Stimulated activated CD8-positive, alpha-beta memory T cell treated with anti-CD3 and anti-CD28 coated beads, Interleukin-15, amount 100 ng/mL, for 48 hours (primary cell): ENCODE data around the gene CDC25B.

Experiments
- DNase-seq, 2 donors: peaks; one replicate each; pipeline ENCODE4 v3.0.0-alpha.2; 2020; ENCODE audit warnings: low read depth in 2 of 2

Gene CDC25B

GRCh38 chr20:3795511-3796468 lies at the start of gene CDC25B:
CDC25B (plus strand) TSS chr20:3796310; CDS start chr20:3796532, 222 bp downstream.
- peak; percentile 83 to 85 for DNase-seq

- no peak for DNase-seq
Measured at GRCh38 chr20:3747471-3747870, 48.6 kb upstream of the CDC25B start.

- no peak for DNase-seq
Measured at GRCh38 chr20:3748073-3748472, 48.0 kb upstream of the CDC25B start.

- DNase-seq, result no peak
Measured at GRCh38 chr20:3749087-3749688, 46.9 kb upstream of the CDC25B start.

GRCh38 chr20:3749689-3750531 lies 46.2 kb upstream of the CDC25B start:
- peak; percentile 15 to 37 for DNase-seq

- DNase-seq, result no peak
Measured at GRCh38 chr20:3751305-3751674, 44.8 kb upstream of the CDC25B start.

- DNase-seq, result peak; percentile 42 to 45
Measured at GRCh38 chr20:3751675-3752385, 44.3 kb upstream of the CDC25B start.

- DNase-seq, result no peak
Measured at GRCh38 chr20:3752386-3752759, 43.7 kb upstream of the CDC25B start.

- DNase-seq, result no peak
Measured at GRCh38 chr20:3753098-3753497, 43.0 kb upstream of the CDC25B start.

GRCh38 chr20:3753501-3754275 lies 42.4 kb upstream of the CDC25B start:
- DNase-seq, result no peak

GRCh38 chr20:3754276-3754630 lies 41.9 kb upstream of the CDC25B start:
- no peak for DNase-seq

- DNase-seq, result no peak
Measured at GRCh38 chr20:3755269-3755668, 40.8 kb upstream of the CDC25B start.

- no peak for DNase-seq
Measured at GRCh38 chr20:3755814-3756480, 40.2 kb upstream of the CDC25B start.

GRCh38 chr20:3757268-3757667 lies 38.8 kb upstream of the CDC25B start:
- DNase-seq, result no peak

- no peak for DNase-seq
Measured at GRCh38 chr20:3758566-3758965, 37.5 kb upstream of the CDC25B start.

- DNase-seq, result no peak
Measured at GRCh38 chr20:3759316-3759823, 36.7 kb upstream of the CDC25B start.

- no peak for DNase-seq
Measured at GRCh38 chr20:3759884-3760283, 36.2 kb upstream of the CDC25B start.

GRCh38 chr20:3760655-3761348 lies 35.3 kb upstream of the CDC25B start:
- DNase-seq, result no peak
